Right lobe of liver (tissue), 6 donors: ENCODE results near the gene MIXL1. TPM values are rescaled to one million over a fixed set of nuclear protein-coding genes. Genes with fewer than 3 reads are reported as not detected.

Experiments
- ATAC-seq, 4 donors: fragments of 200-7000 bp; cut with Tn5 transposase; one replicate each; pipeline ENCODE4 v1.9.1; 2020; ENCODE audit warnings: mild to moderate bottlenecking in 4 of 4, moderate library complexity in 4 of 4
- DNase-seq, 3 donors: peaks; one replicate each; pipeline ENCODE4 v3.0.0-alpha.2; 2020
- H3K27ac ChIP-seq, 3 donors: fragments of 200-600 bp; one replicate each; pipeline ENCODE4 v1.8.0; 2022
- H3K27me3 ChIP-seq, 2 donors: fragments of 200-600 bp; one replicate each; pipeline ENCODE4 v1.8.0; 2022
- H3K36me3 ChIP-seq, 4 donors: fragments of 200-600 bp; sonication (generic) in 1 of 4; one replicate each; pipeline versions ENCODE4 v1.5.1 to v1.8.0; 2017 to 2022; ENCODE audit warnings: control low read depth in 1 of 4
- H3K4me1 ChIP-seq, 4 donors: fragments of 200-600 bp; sonication (generic) in 1 of 4; one replicate each; pipeline versions ENCODE4 v1.5.1 to v1.8.0; 2017 to 2022; ENCODE audit warnings: control low read depth in 1 of 4
- H3K4me3 ChIP-seq, 3 donors: fragments of 200-600 bp; one replicate each; pipeline ENCODE4 v1.8.0; 2022
- H3K9me3 ChIP-seq, 4 donors: fragments of 200-600 bp; sonication (generic) in 1 of 4; one replicate each; pipeline versions ENCODE4 v1.5.1 to v1.8.0; 2017 to 2022; ENCODE audit warnings: control low read depth in 1 of 4
- POLR2A ChIP-seq: fragments of 450-650 bp; IDR thresholded peaks from one replicate; pipeline ENCODE4 v1.6.1; 2017; ENCODE audit warnings: antibody characterized with exemption, mild to moderate bottlenecking
- WGBS: methylation state at CpG from one replicate; pipeline ENCODE4 v1.1.6; 2018; ENCODE audit warnings: low coverage, low lambda C conversion rate; ENCODE audit not compliant: insufficient coverage; ENCODE audit errors: missing lambda C conversion rate; 5-methylcytosine and 5-hydroxymethylcytosine counted together
- intact Hi-C, 2 donors: fragments of 100-400 bp; cut with DNase I; formaldehyde crosslinking; loops; one replicate each; pipeline versions ENCODE4 v1.11.2 to v1.14.1; 2022
- total RNA-seq, 6 experiments: library from RNA; depleted of rRNA in 2 of 6; stranded (reverse); fragments of >200 nt in 2 of 6; fragmentation: NEBNext Ultra II Directional in 3 of 6; extraction: Animal tissue kit (Norgen Biotek cat#: 25700) in 3 of 6; gene quantifications; one replicate each; pipeline versions ENCODE4 v1.1.0 to v1.2.4, GENCODE V29; 2016 to 2023
- TF ChIP-seq, protein P1 (sequence below), 4 donors: fragments of 200-600 bp in 3 of 4; fragments of 450-650 bp in 1 of 4; IDR thresholded peaks; one replicate each; pipeline versions ENCODE4 v1.5.1 to v1.8.0; 2016 to 2022; ENCODE audit warnings: antibody characterized with exemption in 4 of 4, mild to moderate bottlenecking in 2 of 4
- donor health status: DM: no; HTN: yes; CAD: no.
- donor health status: DM: no; HTN: no; CAD: no.
- donor health status: DM: no; HTN: no; CAD: no.
- donor health status: DM: no; HTN: yes; CAD: no.
- donor health status: DM: no; HTN: yes; CAD: no.

MIXL1 gene
- total RNA-seq, 6 experiments from 2014 or later, result 0.29 TPM; not detected in 5

DNA sequence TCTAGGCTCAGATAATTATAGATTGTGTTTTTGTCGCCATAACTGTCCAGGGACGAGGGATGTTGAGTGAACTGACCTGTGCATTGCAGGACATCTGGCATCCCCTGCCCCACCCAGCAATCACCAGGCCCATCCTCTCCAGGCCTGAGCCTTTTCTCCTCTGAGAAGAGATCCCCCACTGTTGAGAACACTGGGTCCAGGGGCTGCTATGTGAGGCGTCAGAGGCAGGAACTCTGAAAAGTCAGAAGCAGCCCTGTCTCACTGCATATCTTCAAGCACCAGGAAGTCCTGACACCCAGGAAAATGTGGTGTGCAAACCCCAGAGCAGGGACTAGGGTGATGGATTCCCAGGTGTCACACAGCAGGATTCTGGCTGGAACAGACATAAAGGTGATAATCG lies 19.8 kb upstream of the MIXL1 start:
- TF ChIP-seq, protein P1, sequence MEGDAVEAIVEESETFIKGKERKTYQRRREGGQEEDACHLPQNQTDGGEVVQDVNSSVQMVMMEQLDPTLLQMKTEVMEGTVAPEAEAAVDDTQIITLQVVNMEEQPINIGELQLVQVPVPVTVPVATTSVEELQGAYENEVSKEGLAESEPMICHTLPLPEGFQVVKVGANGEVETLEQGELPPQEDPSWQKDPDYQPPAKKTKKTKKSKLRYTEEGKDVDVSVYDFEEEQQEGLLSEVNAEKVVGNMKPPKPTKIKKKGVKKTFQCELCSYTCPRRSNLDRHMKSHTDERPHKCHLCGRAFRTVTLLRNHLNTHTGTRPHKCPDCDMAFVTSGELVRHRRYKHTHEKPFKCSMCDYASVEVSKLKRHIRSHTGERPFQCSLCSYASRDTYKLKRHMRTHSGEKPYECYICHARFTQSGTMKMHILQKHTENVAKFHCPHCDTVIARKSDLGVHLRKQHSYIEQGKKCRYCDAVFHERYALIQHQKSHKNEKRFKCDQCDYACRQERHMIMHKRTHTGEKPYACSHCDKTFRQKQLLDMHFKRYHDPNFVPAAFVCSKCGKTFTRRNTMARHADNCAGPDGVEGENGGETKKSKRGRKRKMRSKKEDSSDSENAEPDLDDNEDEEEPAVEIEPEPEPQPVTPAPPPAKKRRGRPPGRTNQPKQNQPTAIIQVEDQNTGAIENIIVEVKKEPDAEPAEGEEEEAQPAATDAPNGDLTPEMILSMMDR (IDR thresholded peaks at IDR 0.05), result no peak
- no peak for TF ChIP-seq POLR2A
- Histone ChIP-seq H3K27me3 (no peaks in the 10 kb centered on the region), H3K36me3 (no peaks in the 10 kb centered on the region), H3K9me3 (no peaks in the 10 kb centered on the region), H3K27ac (no peak overlapping the region), H3K4me3 (no peak overlapping the region), H3K4me1 (no peaks in the 10 kb centered on the region)
- WGBS, result 85% methylated on average over 3 of the region's 4 CpGs
- intact Hi-C loops, result no loop called here
- ATAC-seq, result no peak
- no peak for DNase-seq

DNA sequence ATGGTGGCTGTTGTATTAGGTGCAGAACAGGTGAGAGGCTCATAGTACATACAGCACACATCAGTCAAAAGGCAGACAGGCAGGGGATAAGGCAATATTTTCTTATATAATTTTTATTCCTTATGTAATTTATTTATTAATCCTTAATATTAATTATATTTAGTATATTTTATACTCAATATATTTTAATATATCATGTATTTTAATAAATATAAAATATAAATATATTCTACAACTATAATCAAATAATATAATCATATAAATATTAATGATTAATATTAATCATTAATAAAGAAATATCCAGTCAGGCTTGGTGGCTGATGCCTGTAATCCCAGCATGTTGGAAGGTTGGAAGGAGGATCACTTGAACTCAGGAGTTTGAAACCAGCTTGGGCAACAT lies 19.3 kb upstream of the MIXL1 start:
- TF ChIP-seq, protein P1 (IDR thresholded peaks at IDR 0.05), result no peak
- TF ChIP-seq POLR2A, result no peak
- Histone ChIP-seq H3K27ac (no peak overlapping the region), H3K36me3 (no peaks in the 10 kb centered on the region), H3K9me3 (no peaks in the 10 kb centered on the region), H3K27me3 (no peaks in the 10 kb centered on the region), H3K4me1 (no peaks in the 10 kb centered on the region), H3K4me3 (no peak overlapping the region)
- intact Hi-C loops, result no loop called here
- DNase-seq (no peak), ATAC-seq (no peak)

DNA sequence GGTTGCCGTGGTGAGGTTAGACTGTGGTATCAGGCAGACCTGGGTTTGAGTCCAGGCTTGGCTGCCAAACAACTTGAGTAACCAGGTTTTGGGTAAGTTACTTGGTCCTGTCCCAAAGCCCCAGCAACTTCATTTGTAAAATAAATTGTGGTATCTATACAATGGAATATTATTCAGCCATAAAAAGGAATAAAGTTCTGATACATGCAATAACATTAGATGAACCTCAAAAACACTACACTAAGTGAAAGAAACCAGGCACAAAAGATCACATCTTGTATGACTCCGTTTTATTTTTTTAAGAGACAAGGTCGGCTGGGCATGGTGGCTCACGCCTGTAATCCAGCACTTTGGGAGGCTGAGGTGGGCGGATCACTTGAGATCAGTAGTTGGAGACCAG lies 16.4 kb upstream of the MIXL1 start:
- H3K4me1 ChIP-seq, result no peaks in the 10 kb centered on the region
- H3K9me3 ChIP-seq, result no peaks in the 10 kb centered on the region
- H3K27me3 ChIP-seq, result no peaks in the 10 kb centered on the region
- no peak for DNase-seq
- no peak overlapping the region for H3K4me3 ChIP-seq
- intact Hi-C loops, result no loop called here
- no peak overlapping the region for H3K27ac ChIP-seq
- no peak for ATAC-seq
- 93% methylated on average over 5 of the region's 5 CpGs for WGBS
- no peaks in the 10 kb centered on the region for H3K36me3 ChIP-seq
- TF ChIP-seq POLR2A, result no peak
- TF ChIP-seq, protein P1 (IDR thresholded peaks at IDR 0.05), result no peak

DNA sequence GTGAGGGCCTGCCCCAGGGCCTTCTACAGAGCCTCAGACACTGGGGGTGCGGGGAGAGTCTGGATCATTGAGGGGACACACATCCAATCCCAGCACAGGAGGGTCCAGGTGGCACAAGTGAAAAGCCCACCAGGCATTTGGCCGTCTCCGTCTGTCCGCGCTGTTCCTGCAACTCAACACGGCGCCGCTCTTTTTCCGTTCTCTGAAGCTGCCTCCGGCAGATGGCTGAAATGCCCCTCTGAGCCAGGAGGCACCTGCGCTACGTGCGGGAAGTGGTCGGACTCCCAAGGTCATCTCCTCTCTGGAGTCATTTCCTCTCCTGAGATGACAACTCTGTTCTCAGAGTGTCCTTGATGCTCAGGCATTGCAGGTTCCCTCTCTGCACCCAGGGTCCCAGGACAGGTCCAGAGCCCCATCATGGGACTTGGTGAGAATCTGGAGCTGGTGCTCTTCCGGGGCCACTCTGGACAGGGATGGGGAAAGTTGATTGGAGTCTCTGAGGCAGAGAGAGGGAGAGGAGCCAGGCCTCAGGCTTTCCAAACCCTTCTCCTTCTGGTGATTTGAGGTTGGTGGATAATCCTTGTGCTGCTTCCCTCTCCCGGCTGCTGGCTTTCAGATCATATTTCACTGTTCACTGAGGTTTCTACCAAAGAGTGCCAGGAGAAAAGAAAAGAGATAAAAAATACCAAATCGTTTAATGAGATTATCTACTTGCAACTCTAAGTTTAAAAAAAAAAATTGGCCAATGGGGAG lies 14.0 kb upstream of the MIXL1 start:
- DNase-seq (no peak), ATAC-seq (peak in 1 of 4 donors; percentile 16)
- intact Hi-C loops, result no loop called here
- no peaks in the 10 kb centered on the region for H3K9me3 ChIP-seq
- no peaks in the 10 kb centered on the region for H3K27me3 ChIP-seq
- no peak for TF ChIP-seq POLR2A
- TF ChIP-seq, protein P1 (IDR thresholded peaks at IDR 0.05), result no peak
- H3K4me1 ChIP-seq, result no peaks in the 10 kb centered on the region
- H3K4me3 ChIP-seq, result no peak overlapping the region
- no peak overlapping the region for H3K27ac ChIP-seq
- 77% methylated on average over 13 of the region's 17 CpGs for WGBS
- no peaks in the 10 kb centered on the region for H3K36me3 ChIP-seq
